Posterior vena cava (tissue), 2 donors: ENCODE results near the gene SHISA6. TPM values are rescaled to one million over a fixed set of nuclear protein-coding genes. Genes with fewer than 3 reads are reported as not detected.

Experiments used
- DNase-seq: peaks from one replicate; pipeline ENCODE4 v3.0.0-alpha.2; 2020; ENCODE audit warnings: low spot score
- intact Hi-C, 2 donors: fragments of 100-400 bp; cut with DNase I; formaldehyde crosslinking; loops; one replicate each; pipeline versions ENCODE4 v1.14.1 to v1.14.2; 2022 to 2023
- total RNA-seq, 2 donors: library from RNA; stranded (reverse); fragmentation: NEBNext Ultra II Directional; extraction: Animal tissue kit (Norgen Biotek cat#: 25700); gene quantifications; one replicate each; pipeline ENCODE4 v1.2.1, GENCODE V29; 2021
- donor health status: DM: yes; HTN: yes; CAD: no.
- donor health status: DM: yes; HTN: yes; CAD: no.

SHISA6 gene
- total RNA-seq, 2 donors from 2014 or later, result 0.24 to 0.88 TPM

DNA sequence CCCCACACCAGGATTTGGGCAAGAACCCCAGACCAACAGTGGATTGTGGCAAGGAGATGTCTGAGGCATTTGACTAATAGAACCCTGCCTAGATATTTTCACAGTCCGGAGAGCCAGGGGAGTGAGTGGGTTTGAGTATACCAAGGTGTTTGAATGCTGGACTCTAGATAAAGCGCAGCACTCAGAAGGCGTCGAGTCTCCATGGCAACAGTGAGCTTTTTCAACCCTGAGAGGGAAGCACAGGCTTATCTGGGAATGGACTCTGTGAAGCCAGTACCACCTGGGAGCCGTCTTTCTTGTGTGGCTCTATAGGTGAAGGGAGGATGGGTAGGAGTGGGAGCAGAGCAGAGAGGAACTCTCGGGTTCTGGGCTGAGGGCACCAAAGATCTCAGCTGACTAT, 147.0 kb downstream of the SHISA6 start:
- DNase-seq, result no peak
- intact Hi-C loops, result loop anchor here in 1 of 2 donors (10.0 kb wide), 1 partner anchor 783 kb away; no protein-coding TSS in a partner anchor

DNA sequence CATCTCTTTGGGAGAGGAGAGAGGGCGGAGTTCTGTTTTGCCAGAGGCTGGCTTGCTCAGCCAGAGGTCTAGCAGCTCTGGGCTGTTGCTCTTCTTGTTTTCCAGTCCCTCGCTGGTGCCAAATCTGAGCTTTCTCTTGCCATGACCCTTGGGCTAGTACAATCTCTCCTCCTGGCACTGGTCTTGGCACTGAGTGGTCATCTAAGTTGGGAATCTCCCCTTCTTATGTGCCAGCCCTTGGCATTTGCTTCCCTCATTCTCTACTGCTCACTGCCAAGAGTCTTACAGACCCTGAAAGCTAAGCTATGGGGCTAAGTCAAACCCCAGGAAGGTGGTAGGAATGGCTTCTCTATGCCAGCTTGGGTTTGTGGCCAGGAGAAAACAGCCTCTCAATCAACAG, 148.6 kb downstream of the SHISA6 start:
- no peak for DNase-seq
- intact Hi-C loops, result loop anchor here in 1 of 2 donors (10.0 kb wide), 1 partner anchor 785 kb away; no protein-coding TSS in a partner anchor

DNA sequence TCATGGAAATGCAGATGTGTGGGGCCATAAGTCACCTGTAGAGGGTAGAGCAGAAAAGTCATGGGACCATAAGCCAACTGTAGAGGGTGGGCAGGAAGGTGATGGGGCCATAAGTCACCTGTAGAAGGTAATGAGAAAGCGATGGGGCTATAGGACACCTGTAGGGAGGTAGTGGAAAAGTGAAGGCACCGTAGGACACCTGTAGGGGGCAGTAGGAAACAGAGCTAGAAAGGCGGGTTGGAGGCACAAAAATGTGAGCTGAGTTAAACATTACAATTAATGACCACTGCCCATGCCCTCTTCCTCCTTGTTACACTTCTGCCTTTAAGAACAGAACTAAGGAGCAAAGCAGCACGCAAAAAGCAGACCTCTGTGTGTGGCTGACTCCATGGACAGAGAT, 150.1 kb downstream of the SHISA6 start:
- no peak for DNase-seq
- intact Hi-C loops, result loop anchor here in 1 of 2 donors (1.0 kb wide), 1 partner anchor 43 kb away; no protein-coding TSS in a partner anchor

DNA sequence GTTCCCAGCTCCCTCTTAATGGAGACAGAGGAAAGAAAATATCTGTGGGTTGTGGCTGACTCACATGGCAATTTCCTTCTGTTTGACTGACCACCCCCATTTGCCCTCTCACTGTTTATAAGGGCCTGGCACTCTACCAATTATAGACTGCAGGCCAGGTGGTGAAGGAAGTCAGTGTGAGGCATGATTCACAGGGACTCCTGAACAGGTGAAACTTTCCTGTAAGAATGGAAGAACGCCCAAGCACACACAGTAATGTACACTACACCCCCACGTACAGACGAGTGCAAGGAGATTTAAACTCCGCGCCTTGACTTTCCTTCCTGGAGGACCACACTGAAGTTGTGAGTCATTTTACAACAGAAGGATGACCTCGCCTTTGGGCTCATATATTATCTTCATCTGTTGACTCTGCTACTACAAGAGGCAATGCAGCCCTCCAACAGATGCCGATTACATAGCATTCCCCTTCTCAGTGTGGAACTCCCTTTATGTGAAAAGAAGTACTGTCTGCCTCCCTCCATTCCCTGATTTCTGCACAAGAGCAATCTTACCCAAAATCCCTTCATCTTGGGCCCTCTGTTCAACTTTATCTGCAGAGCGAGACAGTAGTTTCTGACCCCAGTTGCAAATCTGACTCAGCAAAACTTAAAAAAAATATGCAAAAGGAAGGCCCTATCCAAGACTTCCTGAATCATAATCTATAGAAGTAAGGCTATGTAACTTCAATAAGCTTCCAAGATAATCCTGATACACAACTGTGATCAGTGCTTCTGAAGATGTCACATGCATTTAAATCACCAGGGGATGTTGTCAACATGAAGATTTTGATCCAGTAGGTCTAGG, 163.6 kb downstream of the SHISA6 start:
- intact Hi-C loops, result no loop called here
- no peak for DNase-seq

DNA sequence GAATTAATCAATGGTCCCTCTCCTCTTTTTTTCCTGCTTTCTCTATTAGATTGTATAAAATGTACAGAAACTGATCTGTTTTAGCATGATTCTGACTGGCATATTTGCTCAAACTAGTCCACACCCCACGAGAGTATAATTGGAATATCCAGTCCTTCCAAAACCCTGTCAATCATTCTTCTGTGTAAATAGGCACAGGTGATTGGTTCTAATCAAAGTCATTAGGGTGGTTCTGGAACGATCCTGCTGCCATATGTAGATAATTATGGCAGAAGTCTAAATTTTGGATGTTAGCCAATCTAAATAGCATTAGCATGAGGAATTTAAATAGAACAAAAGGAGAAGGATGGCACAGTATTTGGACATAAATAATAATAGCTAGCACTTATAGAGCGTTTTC, 165.7 kb downstream of the SHISA6 start:
- DNase-seq, result no peak
- intact Hi-C loops, result no loop called here

DNA sequence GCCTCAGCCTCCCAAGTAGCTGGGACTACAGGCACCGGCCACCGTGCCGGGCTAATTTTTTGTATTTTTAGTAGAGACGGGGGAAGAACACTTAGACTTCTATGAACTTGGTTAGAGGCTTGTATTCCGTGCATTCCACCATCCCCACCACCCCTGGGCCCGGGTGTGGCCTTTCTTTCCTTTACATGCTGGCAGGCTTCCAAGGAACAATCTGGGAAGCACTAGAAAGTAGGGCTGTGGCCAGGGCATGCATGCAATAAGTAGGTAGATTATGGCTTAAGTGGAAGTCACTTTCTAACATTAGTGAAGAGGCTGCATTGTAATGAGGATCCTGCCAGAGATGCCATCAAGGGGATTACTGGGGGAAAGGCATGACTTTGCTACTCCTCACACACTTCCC, 171.6 kb downstream of the SHISA6 start:
- DNase-seq, result no peak
- intact Hi-C loops, result no loop called here

DNA sequence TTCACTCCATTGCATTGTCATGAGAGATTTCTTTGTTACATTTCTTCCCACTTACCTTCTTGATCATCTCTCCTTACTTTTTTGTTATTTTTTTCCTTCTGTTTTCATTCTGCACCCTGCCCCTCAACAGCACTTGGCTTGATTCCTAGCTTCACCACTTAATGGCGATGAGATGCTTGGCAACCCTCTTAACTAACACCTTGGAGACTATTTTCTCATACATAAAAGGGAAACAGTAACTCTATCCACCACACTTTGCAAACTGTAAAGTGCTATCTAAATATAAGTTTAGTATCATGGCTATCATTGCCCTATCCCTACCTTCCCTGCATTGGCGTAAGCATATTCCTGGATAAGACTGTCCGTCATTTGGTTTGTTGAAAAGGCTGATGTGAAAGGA, 177.3 kb downstream of the SHISA6 start:
- no peak for DNase-seq
- intact Hi-C loops, result no loop called here

DNA sequence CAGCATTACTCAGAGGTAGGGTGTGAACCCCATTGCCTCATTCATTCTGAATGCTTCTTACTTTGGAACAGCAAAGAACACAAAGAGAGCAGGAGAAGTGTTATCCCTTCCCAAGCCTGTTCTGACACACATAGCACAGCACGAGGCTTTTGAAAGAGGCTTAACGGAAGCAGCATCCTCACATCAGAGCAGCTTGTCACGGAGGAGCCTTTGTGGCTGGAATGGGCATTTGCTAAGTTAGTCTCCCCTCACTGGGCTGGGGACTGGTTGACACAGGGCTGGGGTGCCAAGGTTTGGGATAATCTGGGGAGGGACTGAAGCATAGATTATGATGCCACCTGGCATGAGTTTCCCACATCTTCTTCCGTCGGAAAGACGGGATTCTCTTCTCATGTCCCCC, 189.7 kb downstream of the SHISA6 start:
- intact Hi-C loops, result no loop called here
- DNase-seq, result no peak

DNA sequence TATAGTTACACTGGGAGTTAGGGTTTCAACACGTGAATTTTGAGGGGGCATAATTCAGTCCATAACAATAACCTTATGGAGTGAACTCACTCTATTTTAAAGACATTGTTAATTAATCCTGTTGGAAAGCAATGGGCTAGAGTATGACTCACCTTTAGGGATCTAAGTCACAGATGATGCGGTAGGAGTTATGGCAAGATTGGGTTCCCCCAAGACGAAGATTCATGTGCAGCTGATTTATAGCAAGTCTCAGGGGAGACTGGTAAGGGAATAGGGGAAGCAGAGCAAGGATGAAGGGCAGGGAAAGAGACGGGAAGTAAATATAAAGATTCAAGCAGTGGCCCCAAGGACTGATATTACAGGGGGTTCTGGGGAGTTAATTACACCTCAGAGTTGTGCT, 197.7 kb downstream of the SHISA6 start:
- intact Hi-C loops, result no loop called here
- no peak for DNase-seq

DNA sequence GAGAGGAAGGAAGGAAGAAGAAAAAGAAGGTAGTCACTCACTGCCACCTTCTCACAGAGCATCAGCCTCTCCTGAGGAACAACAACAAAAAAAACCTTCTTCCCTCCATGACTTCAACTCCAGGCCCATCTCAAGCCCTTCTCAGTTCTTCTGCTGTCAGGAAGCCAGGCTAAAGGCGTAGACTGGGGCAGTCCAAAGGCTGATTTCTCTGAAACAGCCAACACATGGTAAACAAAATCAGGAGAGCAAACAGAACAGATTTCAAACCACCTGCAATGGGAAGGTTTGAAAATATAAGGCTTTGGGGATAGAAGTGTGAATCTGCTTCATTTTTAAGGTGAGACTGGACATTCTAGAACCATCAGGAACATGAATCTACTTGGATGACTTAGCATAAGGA, 200.0 kb downstream of the SHISA6 start:
- DNase-seq, result no peak
- intact Hi-C loops, result no loop called here

DNA sequence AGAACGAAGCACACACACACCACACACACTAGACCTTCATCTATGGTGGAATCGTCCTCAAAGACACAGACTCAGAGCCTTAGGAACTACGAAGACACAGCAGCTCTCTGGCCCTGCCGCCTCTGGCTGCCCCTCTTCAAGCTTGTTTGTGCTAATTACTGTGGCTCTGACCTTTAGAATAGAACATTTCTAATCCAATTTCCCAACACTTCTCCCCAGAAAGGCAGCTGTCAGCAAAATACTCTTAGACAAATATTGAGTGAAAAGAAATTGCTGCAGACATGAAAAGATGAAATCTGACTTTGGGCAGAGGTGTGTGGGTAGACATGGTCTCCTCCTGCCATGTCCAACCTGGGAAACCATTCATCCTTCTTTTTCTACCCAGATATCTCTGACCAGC, 205.3 kb downstream of the SHISA6 start:
- intact Hi-C loops, result no loop called here
- DNase-seq, result no peak

DNA sequence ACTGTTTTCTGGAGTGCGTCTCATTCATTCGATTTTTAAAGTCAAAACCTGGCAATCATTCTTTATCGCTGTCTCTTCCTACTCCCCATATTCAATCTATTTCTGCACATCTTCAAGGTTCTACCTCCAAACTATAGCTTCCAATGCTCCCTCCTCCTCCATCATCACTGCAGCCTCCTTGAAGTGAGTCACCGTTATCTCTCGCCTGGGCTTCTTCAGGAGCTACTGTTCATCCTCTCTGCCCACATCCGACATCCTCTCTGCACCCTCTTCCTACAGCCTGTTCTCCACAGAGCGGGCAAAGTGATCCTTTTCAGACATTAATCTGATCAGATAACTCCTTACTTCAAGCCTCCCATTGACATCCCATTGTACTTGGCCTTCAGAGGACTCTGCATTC, 213.1 kb downstream of the SHISA6 start:
- intact Hi-C loops, result no loop called here
- no peak for DNase-seq

DNA sequence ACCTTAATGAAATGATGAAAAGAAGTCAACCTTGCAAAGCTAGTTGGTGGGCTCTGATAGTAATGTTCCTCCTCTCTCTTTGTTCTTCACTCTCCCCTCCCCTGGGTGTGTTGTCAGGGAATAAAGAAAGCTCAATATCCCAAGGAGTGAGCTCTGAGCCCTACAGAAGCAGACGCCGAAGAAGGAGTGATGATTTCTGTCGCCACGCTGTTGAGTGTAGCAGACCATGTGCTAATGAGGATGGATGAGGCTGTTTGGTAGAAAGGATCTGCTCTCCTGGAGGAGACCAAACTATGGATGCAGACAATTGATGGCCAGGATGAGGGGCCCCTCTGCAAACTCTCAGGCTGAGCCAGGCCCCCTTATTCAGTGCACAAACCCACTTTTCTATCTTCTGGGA, 217.3 kb downstream of the SHISA6 start:
- DNase-seq, result no peak
- intact Hi-C loops, result no loop called here

DNA sequence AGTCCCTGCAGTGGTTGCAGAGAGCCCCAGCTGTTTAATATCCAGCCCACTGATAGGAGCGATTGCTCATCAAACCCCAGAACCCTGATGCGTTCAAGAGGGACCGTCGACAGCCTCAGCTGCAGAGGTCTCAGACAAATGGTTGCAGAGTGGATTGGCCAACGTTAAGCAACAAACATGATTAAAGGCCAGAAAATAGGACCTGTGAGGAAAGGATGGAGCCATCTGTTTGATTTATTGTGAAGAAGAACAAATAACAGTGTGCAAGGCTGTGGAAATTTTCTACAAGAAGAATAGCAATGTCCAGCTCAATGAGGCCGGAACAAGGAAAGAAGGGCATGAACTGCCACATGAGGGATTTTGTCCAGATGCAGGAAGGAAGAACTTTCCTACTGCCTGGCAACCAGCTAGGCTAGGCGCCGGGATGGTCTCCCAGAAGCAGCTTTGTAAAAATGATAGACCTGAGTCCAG, 218.9 kb downstream of the SHISA6 start:
- intact Hi-C loops, result no loop called here
- no peak for DNase-seq

DNA sequence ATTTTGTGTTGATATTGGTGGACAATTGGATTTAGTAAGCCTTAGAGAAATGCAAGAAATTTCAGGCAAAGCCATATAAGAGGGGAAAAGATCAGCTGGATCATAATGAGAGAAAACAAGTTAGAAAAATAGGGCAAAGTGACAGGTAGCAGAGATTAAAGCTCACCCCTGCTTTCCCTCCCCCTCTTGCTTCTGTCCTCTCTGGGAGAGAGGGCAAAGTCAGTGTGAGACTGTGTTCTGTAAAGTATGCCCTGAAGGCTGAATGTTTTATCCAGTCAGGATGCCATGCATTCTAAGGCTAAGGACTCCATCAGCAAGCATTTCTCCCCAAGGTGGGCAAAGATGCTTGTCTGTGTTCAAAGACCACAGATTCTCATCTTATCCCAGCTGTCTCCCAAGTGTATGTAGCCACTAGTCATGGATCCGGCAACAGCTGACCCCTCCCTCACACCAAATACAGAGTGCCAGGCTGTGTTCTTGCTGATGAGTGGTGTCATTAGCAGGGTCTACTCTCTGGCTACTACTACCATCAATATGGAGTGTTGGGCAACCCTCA, 221.1 kb downstream of the SHISA6 start:
- intact Hi-C loops, result no loop called here
- DNase-seq, result no peak

DNA sequence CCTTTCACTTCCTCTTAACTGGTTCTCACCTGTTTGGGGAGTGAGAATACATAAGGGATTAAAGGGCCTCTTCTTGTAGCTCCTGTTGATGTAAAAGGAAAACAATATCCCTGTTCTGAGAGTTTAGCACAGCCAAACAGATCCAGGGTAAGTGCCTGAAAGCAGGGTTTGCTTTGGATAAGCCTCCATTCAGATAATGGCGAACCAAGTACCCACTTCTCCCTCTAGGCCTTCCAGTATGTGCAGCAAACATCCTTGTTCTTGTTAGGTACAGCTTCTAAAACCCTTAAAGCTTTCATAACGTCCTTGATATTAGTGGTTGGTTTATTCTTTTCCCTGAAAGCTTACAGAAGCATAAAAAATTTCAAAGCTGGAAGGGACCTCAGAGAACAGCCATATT, 226.6 kb downstream of the SHISA6 start:
- DNase-seq, result no peak
- intact Hi-C loops, result no loop called here

DNA sequence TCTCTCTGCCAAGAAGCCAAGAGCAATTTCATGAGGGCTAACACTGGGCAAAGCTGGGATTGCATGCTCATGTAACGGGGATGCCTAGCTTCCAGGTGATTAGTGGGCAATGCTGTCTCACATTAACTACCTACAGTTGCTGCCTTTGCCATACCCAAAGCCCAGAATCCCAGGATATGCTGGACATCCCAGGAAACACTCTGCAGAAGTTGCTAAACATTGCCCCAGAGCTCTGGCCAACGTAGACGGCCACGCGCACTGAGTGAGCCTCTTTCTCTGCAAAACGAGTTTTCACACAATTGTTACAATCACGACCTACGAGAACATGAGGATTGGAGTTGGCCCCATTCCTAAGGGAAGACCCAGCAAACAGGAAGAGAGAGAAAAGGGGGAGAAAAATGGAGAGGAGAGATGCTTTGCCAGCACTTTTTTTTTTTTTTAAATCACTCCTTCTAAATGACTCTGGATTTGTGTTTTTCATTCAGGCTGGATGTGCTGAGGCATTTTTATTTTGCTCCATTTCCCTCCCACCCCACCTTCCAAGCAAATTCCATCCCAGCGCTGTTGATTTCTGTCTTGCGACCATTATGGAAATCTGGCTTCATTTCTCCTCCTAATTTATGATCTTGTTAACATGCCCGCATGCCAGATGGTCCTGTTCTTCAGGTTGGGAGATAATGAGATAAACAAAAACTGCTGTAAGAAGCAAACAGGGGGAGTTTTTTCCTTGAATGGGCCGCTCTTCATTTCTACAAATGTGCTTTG, 244.5 kb downstream of the SHISA6 start:
- no peak for DNase-seq
- intact Hi-C loops, result no loop called here

DNA sequence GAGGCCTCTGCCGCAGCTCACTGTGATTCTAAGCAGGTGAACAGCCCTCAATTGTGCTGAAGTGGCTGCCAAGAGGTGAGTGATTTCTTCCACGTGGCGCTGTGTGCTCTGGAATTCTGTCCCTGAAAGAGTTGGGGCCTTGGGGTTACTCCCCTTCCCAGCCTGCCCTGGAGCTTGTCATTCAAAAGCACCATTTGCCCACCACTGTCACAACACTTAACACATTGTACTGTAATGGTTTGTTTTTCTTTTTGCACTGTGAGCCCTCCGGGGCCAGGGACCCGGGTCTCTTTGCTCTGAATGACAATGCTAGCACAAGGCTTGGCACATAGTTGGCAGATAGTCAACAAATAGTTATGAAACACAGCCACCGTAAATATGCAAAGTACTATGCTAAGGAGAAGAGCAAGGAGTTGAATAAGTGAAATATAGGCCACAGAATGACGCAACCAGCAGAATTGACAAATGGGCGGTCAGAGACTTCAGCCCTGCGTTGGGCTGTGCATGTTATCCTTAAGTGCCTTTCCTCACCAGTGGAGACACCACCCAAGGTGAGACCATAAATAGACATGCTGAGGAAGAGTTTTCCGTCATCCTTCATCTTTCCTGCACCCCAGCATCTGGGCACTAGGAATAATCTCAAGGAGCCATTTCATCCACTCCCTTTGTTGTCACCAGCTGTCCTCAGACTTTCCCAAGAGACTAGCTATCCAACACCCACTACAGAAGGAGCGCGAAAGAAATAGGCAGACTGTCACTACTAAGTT, 245.3 kb downstream of the SHISA6 start:
- no peak for DNase-seq
- intact Hi-C loops, result no loop called here

DNA sequence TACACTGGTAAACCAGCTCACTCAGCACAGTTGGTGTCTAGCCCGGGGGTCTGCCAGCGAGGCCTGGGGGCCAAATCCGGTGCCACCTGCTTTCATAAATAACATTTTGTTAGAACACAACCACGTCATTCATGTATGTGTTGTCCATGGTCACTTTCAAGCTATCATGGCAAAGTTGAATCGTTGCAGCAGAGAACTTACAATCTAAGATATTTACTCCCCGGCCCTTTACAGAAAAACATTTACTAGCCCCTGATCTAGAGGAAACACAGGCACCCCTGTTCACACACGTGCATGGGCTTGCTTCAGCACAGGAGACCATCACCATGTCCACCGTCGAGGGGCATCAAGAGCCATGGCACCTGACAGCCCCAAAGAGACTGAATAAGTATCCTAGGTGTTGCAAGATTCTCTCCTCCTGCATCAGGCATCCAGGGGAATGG, 245.9 kb downstream of the SHISA6 start:
- no peak for DNase-seq
- intact Hi-C loops, result no loop called here
